Endothelial cell of hepatic sinusoid (primary cell): ENCODE data around the gene FARSA.
"Not testable (repeated sequence)": the region's sequence is repeated elsewhere in the genome, so short reads cannot be mapped to it uniquely, and the experiment has no call there.

Experiments
- in situ Hi-C: cut with HindIII; loops from 2 replicates; pipeline ENCODE4 v1.10.0; 2017; ENCODE audit warnings: low sequenced_read_pairs

FARSA gene

GRCh38 chr19:12954612-12954962 lies 21.1 kb upstream of the FARSA start:
- in situ Hi-C loops, result no loop called here

- in situ Hi-C loops, result no loop called here
Measured at GRCh38 chr19:12953799-12954611, 20.5 kb upstream of the FARSA start.

GRCh38 chr19:12953138-12953798 lies 19.8 kb upstream of the FARSA start:
- in situ Hi-C loops, result no loop called here

- in situ Hi-C loops, result no loop called here
Measured at GRCh38 chr19:12952488-12953137, 19.1 kb upstream of the FARSA start.

GRCh38 chr19:12952050-12952449 lies 18.5 kb upstream of the FARSA start:
- in situ Hi-C loops, result not testable (repeated sequence)

GRCh38 chr19:12949363-12950283 lies 16.1 kb upstream of the FARSA start:
- in situ Hi-C loops, result no loop called here

- in situ Hi-C loops, result no loop called here
Measured at GRCh38 chr19:12948612-12949362, 15.3 kb upstream of the FARSA start.

GRCh38 chr19:12947702-12948611 lies 14.4 kb upstream of the FARSA start:
- in situ Hi-C loops, result no loop called here

- in situ Hi-C loops, result no loop called here
Measured at GRCh38 chr19:12946731-12947496, 13.4 kb upstream of the FARSA start.

- in situ Hi-C loops, result no loop called here
Measured at GRCh38 chr19:12946092-12946721, 12.7 kb upstream of the FARSA start.

GRCh38 chr19:12945479-12946091 lies 12.1 kb upstream of the FARSA start, which contains the start of gene RAD23A:
Gene RAD23A, plus strand, starts transcription at chr19:12945862. Its CDS starts 87 bp downstream, at chr19:12945949.
- in situ Hi-C loops, result no loop called here

- in situ Hi-C loops, result no loop called here
Measured at GRCh38 chr19:12944104-12944674, 10.7 kb upstream of the FARSA start.

- in situ Hi-C loops, result no loop called here
Measured at GRCh38 chr19:12943437-12944044, 10.0 kb upstream of the FARSA start.

GRCh38 chr19:12940897-12941296 lies 7.4 kb upstream of the FARSA start:
- in situ Hi-C loops, result no loop called here

GRCh38 chr19:12939975-12940423 lies 6.5 kb upstream of the FARSA start:
- in situ Hi-C loops, result no loop called here

- in situ Hi-C loops, result no loop called here
Measured at GRCh38 chr19:12938779-12939601, 5.5 kb upstream of the FARSA start.
